GM21825 (cell line): Measurements from ENCODE around the gene CTBP2.

Experiments
- ATAC-seq: cut with Tn5 transposase; IDR thresholded peaks from one replicate; pipeline ENCODE4 v1.9.1; 2021; ENCODE audit warnings: mild to moderate bottlenecking, moderate library complexity; ENCODE audit not compliant: unreplicated experiment

The CTBP2 gene

DNA sequence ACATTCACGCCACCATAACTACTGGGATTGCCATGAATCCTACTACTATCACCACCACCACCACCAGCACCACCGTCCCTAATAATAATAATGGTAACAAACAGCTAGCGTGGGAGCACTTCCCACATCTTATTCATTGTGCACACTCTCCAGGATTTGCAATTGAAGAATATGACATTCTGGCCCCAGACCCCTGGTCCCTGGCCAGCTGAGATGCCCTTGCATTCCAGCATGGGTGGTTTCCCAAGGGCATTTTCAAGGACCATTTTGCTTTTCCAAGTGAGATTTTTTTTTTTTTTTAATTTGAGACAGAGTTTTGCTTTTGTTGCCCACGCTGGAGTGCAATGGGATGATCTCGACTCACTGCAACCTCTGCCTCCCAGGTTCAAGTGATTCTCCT, 14.7 kb downstream of the CTBP2 start:
- ATAC-seq, result no peak

DNA sequence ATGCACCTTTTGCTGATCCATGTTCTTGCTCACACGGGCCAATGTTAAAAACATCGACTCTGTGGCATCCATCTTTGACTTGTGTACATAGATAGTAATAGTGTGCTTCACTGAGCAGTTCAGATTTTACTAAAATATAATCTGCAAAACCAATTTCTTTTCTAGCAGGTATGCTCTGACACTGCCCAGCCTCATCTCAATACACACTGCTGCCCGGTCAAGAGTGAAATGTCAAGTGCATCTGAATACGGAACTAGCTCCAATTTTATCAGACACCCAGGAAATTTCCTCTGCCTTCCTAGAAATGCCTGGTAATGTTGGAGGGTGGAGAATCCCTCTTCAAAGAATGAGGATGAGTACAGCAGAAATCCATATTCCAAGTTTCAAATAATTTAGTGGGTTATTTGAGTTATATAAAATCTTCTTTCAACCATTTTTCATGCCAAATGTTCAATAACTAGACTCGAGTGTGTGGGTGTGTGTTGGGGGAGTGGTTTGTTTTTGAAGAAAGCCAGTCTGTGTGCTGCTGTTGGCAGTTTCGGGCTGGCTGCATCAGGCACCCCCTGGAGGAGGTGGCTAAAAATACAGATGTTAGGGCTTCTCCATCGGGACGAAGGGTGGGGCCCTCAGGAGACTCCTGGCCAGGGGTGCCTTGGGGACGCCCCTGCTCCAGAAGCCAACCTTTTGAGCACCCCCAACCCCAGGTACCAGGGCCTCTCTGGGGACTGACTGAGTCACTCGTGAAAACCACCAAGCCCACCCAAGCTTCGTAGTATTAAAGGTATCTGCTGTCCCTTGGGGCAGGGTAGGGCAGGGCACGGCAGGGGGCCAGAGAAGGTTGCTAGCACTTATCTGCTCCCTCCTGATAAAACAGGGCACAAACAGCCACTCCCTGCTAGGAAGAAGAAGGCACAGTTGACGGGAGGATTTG, 15.4 kb downstream of the CTBP2 start:
- ATAC-seq, result no peak

DNA sequence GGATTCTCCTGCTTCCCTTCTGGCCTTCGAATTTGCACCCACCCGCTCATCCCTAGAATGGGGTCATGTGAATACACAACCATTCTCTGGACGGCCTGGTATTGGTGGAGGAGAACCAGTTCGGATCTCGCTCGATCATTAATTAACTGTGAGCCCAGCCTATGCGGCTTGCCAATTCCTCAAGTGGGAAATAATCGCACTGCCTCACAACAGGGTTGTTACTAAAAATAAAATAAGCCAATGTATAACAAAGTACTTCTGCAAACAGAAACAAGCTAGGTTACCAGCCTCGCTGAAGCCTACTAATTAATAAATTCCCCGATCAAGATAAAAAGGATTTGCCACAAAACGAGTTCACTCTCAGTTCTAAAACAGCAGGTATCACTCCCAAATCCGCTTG, 16.2 kb downstream of the CTBP2 start:
- ATAC-seq, result no peak

DNA sequence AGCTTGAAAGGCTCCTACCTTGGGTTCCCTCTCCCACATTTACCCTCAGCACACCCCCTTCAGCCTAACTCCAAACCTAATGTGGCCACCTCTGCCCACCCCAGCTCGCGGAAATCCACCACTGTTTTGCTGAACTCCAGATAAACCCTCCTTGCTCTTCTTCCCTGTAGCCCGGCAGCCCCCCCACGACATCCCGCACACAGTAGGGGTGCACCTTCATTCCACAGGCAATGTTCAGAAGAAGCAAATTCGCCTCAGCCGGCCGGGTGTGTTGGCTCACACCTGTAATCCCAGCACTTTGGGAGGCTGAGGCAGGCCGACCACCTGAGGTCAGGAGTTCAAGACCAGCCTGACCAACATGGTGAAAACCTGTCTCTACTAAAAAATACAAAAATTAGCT, 17.4 kb downstream of the CTBP2 start:
- ATAC-seq, result no peak

DNA sequence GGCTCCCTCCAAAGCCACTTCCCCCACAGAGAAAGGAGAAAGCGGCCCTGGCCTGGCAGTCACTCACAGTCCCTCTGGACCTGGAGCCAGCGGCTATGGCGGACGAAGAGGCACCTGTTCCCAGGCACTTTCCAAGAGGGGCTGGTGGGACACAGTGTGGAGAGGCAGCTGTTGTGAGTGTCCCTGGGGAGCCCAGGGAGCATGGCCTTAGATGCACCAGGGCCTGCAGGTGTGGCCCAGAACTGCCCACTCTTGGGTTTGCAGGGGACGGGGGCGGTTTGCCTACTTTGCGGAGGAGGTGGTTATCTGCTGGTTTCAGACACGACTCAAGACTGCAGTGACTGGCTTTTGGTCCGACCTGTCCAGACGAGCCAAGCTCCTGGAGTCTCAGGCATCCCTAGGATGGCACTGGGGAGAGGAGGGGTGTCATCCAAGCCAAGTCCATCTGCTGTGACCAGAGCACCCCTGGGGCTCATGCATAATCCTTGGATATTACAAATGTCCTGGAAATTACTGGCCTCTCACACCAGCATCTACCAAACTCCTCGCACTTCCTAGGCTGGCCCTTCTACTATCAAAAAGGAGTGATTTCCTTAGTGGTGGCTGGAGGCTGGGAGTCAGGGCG, 18.4 kb downstream of the CTBP2 start:
- no peak for ATAC-seq

DNA sequence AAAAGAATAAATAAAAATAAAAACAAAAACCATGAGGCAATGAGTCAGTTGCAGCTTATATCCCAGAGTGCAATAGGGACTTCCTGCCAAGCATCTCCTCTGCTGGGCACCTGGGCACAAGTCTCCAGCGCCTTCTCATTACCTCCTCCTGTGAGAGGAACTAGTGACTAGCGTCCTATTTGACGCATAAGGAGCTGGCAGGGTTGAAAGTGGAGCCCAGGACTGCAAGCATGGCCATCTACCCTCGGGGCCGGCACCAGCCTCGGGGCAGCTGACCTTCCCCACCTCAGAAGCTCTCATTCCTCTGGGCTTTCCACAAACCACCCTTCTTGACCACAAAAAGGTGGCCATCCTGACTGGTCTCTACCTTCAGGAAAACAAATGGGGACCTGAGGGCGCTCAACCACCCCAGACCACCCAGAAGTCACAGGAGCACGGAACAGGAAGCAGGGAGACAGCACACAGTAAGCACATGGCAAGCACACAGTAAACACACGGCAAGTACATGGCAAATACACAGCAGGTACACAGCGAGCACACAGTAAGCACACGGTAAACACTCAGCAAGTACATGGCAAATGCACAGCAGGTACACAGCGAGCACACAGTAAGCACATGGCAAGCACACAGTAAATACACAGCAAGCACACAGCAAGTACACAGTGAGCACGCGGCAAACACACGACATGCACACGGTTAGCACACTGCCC, 19.1 kb downstream of the CTBP2 start:
- ATAC-seq, result no peak

DNA sequence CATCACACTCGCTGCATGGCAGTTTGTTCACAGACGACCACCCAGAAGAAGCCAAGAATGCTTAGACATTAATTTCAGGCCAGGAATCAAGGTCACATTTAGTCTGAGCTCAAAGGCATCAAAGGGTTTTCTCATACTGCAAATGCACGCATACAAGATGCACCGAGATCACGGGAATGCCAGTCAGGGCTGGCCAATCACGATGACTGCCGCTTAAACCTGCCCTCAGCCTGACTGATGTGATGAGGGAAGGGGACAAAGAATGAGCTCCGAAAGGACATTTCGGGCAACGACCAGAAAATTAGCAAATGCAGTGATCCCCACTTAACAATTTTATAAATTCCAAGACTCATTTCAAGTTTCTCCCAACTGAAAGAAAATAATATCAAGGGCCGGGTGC, 20.2 kb downstream of the CTBP2 start:
- no peak for ATAC-seq

DNA sequence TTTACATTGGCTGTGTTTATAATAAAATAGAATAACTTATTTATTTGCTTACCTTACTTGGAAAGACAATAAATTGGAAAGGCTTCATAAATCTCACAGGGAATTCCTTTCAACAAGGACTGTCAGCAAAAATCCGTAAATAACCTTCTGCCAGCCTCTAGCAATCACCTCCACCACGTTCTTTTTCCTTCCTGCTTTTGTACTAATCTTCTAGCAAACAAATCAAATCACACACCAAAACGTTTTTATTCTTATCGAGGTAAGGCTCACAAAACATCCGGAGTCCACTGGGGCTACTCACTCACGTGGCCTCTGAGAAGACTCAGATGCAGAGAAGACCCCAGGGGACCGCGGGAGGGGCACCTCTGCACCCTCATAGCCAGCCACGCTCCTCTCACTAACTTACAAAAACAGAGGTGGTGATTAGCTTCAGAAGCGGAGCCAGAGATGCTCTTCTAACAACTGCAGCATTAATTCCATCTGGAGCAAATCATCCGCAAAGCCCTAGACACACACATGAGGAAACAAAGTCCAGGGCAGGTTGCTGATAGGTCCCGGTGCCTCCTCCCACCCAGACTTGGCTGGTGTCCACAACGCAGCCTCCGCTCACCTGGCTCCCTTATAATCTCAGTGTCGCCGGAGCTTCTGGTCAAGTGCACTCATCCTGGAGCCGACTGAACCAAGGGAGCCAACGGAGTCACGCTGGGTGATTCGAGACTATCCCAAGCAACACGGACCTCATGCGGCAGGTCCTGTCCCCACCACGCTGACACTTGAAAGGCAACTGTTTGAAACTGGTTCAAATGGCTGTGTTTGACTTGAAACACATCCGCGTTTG, 22.5 kb downstream of the CTBP2 start:
- no peak for ATAC-seq

DNA sequence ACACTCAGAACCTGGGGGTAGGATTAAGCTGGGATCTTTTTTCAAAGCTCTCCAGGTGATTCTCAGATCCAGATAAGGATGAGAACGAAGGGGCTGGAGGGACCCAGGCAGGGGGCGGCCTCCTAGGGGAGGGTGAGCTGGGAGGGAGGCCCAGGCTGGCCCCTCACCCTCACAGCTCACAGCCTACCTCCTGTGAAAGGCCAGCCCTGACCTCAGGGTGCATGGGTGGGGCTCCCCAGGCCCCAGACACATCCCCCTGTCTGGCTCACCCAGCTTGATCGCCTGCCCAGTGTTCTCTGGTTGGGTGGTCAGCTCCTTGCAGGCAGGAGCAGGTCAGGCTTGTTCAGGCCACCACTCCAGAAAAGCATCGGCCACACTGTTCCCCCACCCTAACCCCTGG, 24.3 kb downstream of the CTBP2 start:
- ATAC-seq, result no peak

DNA sequence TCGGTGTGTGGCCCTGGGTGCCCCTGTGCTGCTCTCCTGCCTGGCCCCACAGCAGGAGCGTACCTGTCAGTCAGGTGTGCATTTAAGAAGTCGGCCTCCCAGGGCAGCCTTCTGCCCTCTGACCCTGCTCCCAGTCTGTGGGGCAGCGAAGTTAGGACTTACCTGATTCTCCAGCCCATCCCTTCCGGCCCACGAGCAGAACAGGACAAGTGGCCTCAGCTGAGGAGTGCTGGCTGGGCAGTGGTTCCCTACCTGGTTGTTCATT, 24.7 kb downstream of the CTBP2 start:
- no peak for ATAC-seq

DNA sequence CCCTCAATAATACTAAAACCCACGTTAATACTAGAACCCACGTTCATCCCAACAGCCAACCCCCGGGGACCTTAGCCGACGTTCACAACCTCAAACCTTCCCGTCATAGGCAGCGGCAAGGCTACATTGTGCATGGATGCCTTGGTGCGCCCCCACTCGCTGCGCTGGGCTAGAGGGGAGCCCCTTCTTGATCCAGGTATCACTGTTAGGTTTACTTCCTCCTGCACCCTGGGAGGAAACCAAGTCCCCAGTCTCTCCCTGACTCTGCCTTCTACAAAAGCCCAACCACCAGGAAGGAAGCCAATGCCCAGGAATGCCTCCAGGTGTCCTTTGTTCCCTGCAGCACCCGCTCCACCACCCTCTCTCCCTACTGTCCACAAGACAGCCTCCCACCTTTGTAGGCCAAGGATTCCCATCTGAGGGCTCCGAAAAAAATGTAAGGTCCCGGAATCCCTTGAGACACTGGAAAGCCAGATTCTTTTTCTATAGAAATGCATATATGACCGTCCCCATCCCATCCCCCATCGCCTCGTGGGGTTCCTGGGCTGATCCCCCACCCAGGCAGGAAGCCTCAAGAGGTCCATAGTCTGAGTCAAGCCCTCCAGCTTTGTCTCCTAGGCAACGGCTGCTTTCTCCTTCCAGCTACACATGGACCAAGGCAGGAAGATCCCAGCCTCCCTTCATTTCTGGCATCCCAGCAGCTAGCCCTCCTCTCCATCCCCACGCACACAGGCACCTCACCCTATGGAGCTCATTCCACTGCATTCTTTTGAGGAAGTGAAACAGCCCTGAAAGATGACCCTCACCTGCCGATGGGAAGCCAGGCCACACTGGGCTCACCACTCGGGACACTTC, 25.2 kb downstream of the CTBP2 start:
- no peak for ATAC-seq

DNA sequence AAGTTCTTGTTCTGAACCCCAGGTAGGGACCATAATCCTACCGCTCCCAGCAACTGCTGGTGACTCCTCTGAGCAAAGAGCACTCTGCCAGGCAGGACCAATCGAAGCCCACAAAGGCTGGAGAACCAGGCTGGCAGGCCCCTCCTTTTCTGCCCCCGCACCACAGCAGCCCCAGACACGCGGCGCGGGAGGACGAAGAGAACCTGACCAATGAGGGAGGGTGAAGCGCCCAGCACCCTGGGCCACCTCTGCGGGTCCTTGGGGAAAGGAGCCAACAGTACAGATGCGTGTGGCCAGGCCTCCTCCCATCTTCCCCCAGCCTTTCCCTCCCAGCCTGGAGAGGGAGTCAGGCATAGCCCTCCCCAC, 25.9 kb downstream of the CTBP2 start:
- no peak for ATAC-seq

DNA sequence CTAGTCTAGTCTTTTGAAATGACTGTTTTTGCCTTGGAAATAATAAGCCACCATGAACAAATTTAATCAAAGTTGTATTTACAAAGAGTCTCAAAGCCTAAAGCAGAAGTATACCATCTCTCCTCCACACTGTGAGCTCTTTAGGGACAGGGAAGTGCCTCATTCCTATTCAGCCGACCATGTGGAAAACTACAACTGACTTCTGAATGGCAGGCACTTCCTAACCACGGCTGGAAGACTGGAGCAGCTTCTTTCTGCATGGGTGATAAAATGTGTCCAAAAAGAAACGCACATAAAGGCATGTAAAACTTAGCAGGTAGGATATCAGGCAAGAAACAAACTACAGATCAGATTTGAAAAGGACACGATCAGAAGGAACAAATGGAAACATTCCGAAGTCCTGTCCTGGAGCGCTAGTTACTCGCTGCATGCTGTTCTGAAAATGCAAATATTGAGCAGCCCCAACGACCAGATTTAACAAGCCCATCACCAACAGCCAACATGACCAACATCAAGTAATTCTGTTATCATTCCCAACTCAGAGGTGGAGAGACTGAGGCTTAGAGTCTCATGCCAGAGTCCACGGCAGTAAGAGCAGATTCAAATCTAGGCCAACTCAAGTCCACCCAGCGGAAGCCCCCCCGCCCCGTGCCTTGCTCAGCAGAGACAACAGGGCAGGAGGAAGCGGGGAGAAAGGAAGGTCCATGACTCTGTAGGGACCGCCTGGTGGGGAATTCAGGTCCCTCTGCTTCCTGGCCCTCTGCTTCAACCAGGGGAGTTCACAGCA, 26.5 kb downstream of the CTBP2 start:
- no peak for ATAC-seq

DNA sequence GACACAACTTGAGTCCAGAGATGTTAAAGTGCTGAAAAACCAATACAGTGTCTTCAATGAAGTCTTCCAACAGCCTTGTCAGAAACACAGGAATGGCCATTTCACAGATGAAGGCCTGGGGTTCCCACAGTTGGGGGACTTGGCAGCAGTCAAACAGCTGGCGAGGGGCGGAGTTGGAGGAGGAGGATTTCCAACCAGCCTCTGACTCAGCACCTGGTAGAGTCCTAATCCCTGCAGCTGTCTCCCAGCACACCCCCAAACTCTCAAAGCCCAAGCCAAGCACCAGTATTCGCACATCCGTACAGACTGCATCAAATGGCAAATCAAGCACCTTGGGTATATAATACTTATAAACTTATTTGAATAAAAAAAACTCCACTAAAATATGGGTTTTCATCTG, 28.0 kb downstream of the CTBP2 start:
- no peak for ATAC-seq

DNA sequence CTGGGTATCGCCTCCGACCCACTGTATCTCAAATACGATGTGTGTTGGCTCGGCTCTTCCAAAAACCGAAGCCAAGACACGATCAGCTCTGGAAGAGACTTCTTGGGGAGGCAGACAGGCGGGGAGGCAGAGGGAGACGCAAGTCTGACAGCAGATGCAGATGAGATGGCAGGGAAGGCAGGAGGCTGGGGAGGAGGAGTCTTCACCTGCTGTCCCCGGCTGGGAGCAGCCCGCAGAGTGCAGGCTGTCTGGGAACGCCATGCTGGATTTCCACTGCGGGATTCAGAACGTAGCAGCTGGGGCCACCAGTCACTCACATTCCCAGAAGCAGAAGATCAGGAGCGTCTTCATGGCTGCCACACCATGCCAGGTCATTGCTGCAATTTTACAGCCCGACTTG, 29.4 kb downstream of the CTBP2 start:
- ATAC-seq, result no peak

DNA sequence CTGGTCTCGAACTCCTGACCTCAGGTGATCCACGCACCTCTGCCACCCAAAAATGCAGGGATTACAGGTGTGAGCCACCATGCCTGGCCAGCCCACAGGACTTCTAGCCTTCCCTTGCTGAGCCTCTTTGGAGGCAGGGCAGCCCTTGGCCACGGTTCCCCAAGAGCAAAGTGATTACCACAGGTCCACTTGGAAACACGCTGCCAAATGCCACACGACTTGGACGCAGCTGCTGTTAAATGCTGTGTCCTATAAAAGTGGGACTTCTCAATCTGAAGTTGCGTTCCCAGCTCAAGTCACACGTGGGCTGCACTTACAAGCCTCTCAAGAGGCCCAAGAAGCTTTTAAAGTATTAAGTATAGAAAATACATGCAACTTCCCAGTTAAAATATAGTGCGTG, 30.1 kb downstream of the CTBP2 start:
- no peak for ATAC-seq

DNA sequence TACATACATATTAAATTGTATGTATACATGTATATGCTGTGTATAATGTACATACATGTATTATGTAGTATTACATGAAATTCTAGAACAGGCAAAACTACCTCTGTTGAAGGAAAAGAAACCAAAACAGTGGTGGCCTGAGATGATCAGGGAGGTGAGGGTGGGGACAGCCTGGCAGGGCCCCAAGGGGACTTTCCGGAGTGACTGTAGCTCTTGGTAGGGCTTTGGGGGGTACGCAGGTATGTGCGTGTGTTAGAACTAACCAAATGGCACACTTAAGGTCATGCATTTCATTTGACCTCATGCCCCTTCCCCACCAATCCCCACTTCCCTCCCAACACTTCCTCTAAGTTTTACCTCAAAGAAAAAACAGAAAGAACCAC, 31.3 kb downstream of the CTBP2 start:
- no peak for ATAC-seq

DNA sequence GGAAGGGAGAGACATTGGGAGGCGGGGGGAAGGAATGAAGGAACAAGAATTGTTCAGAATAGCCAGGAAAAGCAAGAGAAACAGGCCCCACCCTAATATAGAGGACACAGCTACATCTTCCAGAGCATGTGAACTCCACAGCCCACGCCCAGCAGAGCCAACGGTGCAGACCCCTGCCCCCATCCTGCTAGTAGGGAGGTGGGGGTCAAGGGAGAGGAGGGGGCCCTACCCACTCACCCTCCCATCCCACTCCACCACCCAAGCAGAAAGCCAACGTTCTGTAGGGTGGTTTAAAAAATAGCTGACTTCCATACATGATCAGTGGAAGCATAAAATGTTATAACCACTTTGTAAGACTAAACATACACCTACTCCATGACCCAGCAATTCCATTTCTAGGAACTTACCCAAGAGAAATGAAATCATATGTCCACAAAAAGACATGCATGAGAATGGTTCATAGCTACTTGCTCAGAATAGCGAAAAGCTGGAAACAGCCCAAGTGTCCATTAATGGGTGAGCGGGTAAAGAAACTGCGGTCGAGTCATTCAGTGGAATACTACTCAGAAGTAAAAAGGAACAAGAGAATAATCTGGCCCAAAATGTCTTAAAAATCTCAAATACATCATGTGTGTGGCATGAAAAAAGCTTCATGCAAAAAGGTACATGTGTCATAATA, 31.8 kb downstream of the CTBP2 start:
- ATAC-seq, result no peak

DNA sequence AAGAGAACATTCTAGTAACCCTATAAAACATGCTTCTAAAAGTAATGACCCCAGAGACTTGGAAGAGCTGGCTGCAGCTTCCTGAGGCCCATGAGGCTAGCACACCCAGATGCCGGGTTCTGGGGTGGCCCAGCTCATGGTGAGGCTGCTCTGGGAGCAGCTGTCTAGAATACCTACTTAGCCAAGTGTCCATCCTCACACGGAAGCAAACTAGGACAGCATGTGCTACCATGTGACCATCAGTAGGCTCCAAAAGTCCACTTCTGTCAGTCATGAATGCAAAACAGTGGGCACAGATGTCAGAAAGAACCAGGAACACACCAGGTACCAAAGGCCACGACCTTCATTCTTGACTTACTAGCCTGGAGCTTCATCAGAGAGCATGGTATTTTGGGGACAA, 32.4 kb downstream of the CTBP2 start:
- no peak for ATAC-seq
